KMS-11 (cell line): Measurements from ENCODE around the gene OLAH.

ENCODE experiments used
- H2AFZ ChIP-seq: fragments of 200-600 bp; sonication (generic); 2 replicates; pipeline ENCODE4 v1.6.1; 2016; ENCODE audit warnings: antibody characterized with exemption, mixed run types, low read depth
- H3K27ac ChIP-seq: fragments of 200-600 bp; sonication (generic); 2 replicates; pipeline ENCODE4 v1.6.1; 2016; ENCODE audit warnings: mild to moderate bottlenecking, mixed run types
- H3K27me3 ChIP-seq: fragments of 200-600 bp; sonication (generic); 2 replicates; pipeline ENCODE4 v1.6.1; 2017; ENCODE audit warnings: mild to moderate bottlenecking, low read depth, mixed run types, moderate library complexity; ENCODE audit not compliant: insufficient read depth
- H3K36me3 ChIP-seq: fragments of 200-600 bp; sonication (generic); 2 replicates; pipeline ENCODE4 v1.6.1; 2017; ENCODE audit warnings: mild to moderate bottlenecking, mixed run types; ENCODE audit not compliant: insufficient read depth
- H3K4me1 ChIP-seq: fragments of 200-600 bp; sonication (generic); 2 replicates; pipeline ENCODE4 v1.6.1; 2016; ENCODE audit warnings: mild to moderate bottlenecking, low read depth, mixed run types; ENCODE audit not compliant: poor library complexity, severe bottlenecking
- H3K4me2 ChIP-seq: fragments of 200-600 bp; sonication (generic); 2 replicates; pipeline ENCODE4 v1.7.0; 2016; ENCODE audit warnings: mild to moderate bottlenecking, mixed run types
- H3K4me3 ChIP-seq: fragments of 200-600 bp; sonication (generic); IDR thresholded peaks from 2 replicates; pipeline ENCODE4 v1.6.1; 2017; ENCODE audit warnings: low read depth, low read length, mixed read lengths; ENCODE audit not compliant: insufficient read depth
- H3K79me2 ChIP-seq: fragments of 200-600 bp; sonication (generic); 2 replicates; pipeline ENCODE4 v1.6.1; 2016; ENCODE audit warnings: low read depth, mixed run types; ENCODE audit not compliant: insufficient read depth
- H3K9ac ChIP-seq: fragments of 200-600 bp; sonication (generic); 2 replicates; pipeline ENCODE4 v1.6.1; 2016; ENCODE audit warnings: mild to moderate bottlenecking, mixed run types
- H4K20me1 ChIP-seq: fragments of 200-600 bp; sonication (generic); 2 replicates; pipeline ENCODE4 v1.6.1; 2016; ENCODE audit warnings: mild to moderate bottlenecking, mixed run types; ENCODE audit not compliant: insufficient read depth
- CTCF ChIP-seq: fragments of 200-600 bp; sonication (generic); conservative IDR thresholded peaks from 2 replicates; pipeline ENCODE4 v1.6.1; 2017; ENCODE audit warnings: low read depth, mild to moderate bottlenecking, antibody characterized with exemption, low read length, moderate library complexity, mixed read lengths

Gene OLAH

DNA sequence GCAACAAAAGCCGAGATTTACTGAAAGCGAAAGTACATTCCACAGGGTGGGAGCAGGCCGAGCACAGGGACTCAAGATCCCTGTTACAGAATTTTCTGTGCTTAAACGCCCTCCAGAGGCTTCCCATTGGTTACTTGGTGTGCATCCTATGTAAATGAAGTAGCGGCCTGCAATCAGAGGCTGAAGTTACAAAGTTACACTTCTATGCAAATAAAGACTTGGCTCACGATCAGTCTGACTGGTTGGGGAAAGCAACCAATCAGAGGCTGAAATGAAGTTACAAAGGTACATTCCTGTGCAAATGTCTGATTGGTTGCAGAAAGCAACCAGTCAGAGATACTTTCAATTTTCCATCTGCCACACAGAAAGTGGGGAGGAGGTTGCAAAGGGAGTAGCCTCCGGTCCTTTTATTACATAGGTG is 40.8 kb downstream of the OLAH start:
- Histone ChIP-seq H3K9ac (no peak overlapping the region), H3K4me3 (no peak overlapping the region), H3K79me2 (no peaks in the 10 kb centered on the region; the same call in 1 of the 2 replicates), H3K4me2 (no peak overlapping the region), H3K36me3 (no peaks in the 10 kb centered on the region), H3K27me3 (no peaks in the 10 kb centered on the region), H4K20me1 (no peaks in the 10 kb centered on the region), H3K27ac (no peak overlapping the region), H2AFZ (no peak overlapping the region), H3K4me1 (peaks cover 7% of the 10 kb centered on the region)
- TF ChIP-seq CTCF: no peak

DNA sequence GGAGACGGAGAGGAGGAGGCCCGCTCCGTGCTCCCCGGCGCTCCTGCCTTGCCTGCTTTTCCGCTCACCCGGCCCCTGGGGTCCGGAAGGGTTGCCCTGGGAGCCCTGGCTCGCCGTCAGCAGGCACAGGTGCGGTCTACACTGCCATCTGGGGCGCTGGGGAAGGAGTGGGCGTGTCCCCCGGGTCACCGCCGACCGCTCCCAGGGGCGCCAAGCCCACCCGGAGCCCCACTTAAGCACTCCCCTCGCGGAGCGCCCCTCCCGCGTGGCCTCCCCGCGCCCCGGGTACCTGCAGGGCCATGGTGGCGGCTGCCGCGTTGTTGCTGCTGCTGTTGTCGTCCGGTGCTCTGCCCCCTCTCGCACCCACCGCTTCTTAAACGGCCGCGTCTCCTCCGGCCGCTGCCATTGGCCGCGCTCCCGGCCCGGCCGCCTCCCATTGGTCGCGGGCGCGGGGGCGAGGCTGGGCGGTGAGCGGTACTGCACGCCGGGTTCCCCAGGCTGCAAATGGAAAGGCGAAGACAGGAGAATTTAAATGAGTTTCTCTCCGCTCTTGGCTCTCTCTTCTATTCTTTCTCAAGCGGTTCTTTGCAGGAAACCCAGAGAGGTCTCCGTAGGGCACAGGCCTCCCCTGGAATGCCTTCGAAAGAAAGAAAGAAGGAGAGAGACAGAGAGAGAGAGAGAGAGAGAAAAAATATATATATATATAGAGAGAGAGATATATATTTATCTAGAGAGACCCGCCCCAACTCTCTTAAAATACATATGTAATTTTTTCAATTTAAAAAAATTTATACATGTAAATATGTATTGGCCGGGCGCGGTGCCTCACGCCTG is 44.9 kb downstream of the OLAH start, which contains the start of gene ACBD7:
Gene ACBD7 (minus strand): TSS at position 349 of the 834 bp plus-strand sequence. CDS start 48 bp downstream, at position 301.
- peaks cover 7% of the 10 kb centered on the region for H3K4me1 ChIP-seq
- H3K4me3 ChIP-seq: no peak within 1 kb of the TSS
- no peaks in the 10 kb centered on the region for H4K20me1 ChIP-seq
- peak; percentile 43; the same call in 1 of the 2 replicates for TF ChIP-seq CTCF
- H3K27me3 ChIP-seq: no peaks in the 10 kb centered on the region
- H3K9ac ChIP-seq: peak within 1 kb of the TSS; percentile 36; the same call in 1 of the 2 replicates
- H3K27ac ChIP-seq: peak within 1 kb of the TSS; percentile 20; the same call in 1 of the 2 replicates
- H3K4me2 ChIP-seq: peak within 1 kb of the TSS; percentile 95
- no peaks in the 10 kb centered on the region for H3K36me3 ChIP-seq
- peak within 1 kb of the TSS; percentile 87 for H2AFZ ChIP-seq
- no peaks in the 10 kb centered on the region; the same call in 1 of the 2 replicates for H3K79me2 ChIP-seq

DNA sequence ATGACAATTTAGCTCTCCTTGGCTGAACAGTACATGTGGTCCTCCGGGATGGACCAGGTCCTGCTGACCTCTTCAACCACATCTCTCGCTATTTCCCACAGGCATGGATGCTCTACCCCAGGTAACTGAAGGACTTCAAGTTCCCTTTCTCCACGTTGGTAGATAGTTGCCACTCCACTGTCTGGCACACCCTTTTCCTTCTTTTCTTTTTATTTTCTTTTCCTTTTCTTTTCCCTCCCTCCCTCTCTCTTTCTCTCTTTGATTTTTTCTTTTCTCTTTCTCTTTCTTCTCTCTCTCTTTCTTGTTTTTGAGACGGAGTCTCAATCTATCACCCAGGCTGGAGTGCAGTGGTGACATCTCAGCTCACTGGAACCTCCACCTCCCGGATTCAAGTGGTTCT is 47.7 kb downstream of the OLAH start:
- Histone ChIP-seq H3K4me1 (peaks cover 11% of the 10 kb centered on the region), H3K27me3 (no peaks in the 10 kb centered on the region; the same call in 1 of the 2 replicates), H3K27ac (no peak overlapping the region), H3K36me3 (no peaks in the 10 kb centered on the region), H3K4me3 (no peak overlapping the region), H3K79me2 (no peaks in the 10 kb centered on the region; the same call in 1 of the 2 replicates), H4K20me1 (no peaks in the 10 kb centered on the region), H2AFZ (no peak overlapping the region), H3K9ac (no peak overlapping the region), H3K4me2 (no peak overlapping the region)
- TF ChIP-seq CTCF: no peak

DNA sequence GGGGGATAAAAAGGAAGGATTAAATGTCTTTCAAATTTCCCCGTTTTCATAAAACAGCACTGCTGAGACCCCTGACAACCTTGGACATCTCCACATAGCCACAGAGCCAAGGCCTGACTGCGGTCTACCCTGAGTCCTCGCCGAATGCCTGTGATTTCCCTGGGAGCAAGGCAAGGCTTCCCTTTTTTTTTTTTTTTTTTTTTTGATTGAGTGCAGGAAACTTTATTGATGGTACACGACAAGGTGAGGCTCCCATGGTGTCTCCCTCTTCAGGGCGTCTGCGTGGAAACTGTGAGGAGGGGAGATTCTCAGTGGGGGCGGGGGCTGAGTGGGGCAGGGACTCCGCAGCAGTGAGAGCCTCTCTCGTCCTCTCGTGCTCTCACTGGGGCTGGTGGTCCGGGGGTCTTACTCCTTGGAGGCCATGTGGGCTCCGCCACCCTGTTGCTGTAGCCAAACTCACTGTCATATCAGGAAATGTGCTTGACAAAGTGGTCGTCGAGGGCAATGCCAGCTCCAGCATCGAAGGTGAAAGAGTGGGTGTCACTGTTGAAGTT is 49.2 kb downstream of the OLAH start:
- TF ChIP-seq CTCF: no peak
- H3K36me3 ChIP-seq: no peaks in the 10 kb centered on the region
- no peak overlapping the region for H3K4me2 ChIP-seq
- no peak overlapping the region for H3K27ac ChIP-seq
- H3K9ac ChIP-seq: no peak overlapping the region
- H3K4me1 ChIP-seq: peaks cover 12% of the 10 kb centered on the region
- H3K27me3 ChIP-seq: no peaks in the 10 kb centered on the region; the same call in 1 of the 2 replicates
- no peak overlapping the region for H3K4me3 ChIP-seq
- peaks cover 5% of the 10 kb centered on the region for H3K79me2 ChIP-seq
- no peaks in the 10 kb centered on the region for H4K20me1 ChIP-seq
- H2AFZ ChIP-seq: no peak overlapping the region
